K562 (cell line): Measurements from ENCODE around the gene SSH3. TPM values are rescaled to one million over a fixed set of nuclear protein-coding genes. Genes with fewer than 3 reads are reported as not detected.
A peak's percentile ranks its signal among the peaks of the same experiment; 100 is the strongest.

Experiments
- CREB1 ChIP-seq, 2 experiments: sonication (generic) in 1 of 2; formaldehyde crosslinking in 1 of 2; IDR thresholded peaks; 2 replicates each; pipeline versions ENCODE4 v1.6.1 to v1.8.0; 2012 to 2022; ENCODE audit warnings: inconsistent platforms in 1 of 2, mild to moderate bottlenecking in 1 of 2, missing genetic modification reagents in 1 of 2, moderate library complexity in 1 of 2
- ELF2 ChIP-seq: fragments of 250-450 bp; sonication (Bioruptor Pico); IDR thresholded peaks from 2 replicates; pipeline ENCODE4 v1.5.0; 2021; ENCODE audit warnings: mild to moderate bottlenecking
- HIVEP1 ChIP-seq: fragments of 250-450 bp; sonication (Bioruptor Pico); IDR thresholded peaks from 2 replicates; pipeline ENCODE4 v1.4.0; 2020; ENCODE audit warnings: mild to moderate bottlenecking
- KAT8 ChIP-seq: fragments of 450-650 bp; IDR thresholded peaks from 2 replicates; pipeline ENCODE4 v1.6.1; 2016; ENCODE audit warnings: low read depth, mild to moderate bottlenecking
- LCOR ChIP-seq: sonication (generic); formaldehyde crosslinking; IDR thresholded peaks from 2 replicates; pipeline ENCODE4 v1.8.0; 2022; ENCODE audit warnings: mild to moderate bottlenecking, missing genetic modification reagents
- MTA2 ChIP-seq: fragments of 450-650 bp; IDR thresholded peaks from 2 replicates; pipeline ENCODE4 v1.6.1; 2016; ENCODE audit warnings: low read depth
- NONO ChIP-seq, 2 experiments: fragments of 200-400 bp in 1 of 2; fragments of 450-650 bp in 1 of 2; formaldehyde crosslinking in 1 of 2; IDR thresholded peaks; 2 replicates each; pipeline ENCODE4 v1.6.1; 2017; ENCODE audit warnings: low read depth in 2 of 2, mild to moderate bottlenecking in 2 of 2, moderate library complexity in 2 of 2, low read length in 1 of 2
- NR3C1 ChIP-seq: sonication (generic); formaldehyde crosslinking; IDR thresholded peaks from 2 replicates; pipeline ENCODE4 v1.8.1; 2022; ENCODE audit warnings: missing genetic modification reagents
- SIN3A ChIP-seq, 2 experiments: fragments of 150-350 bp in 1 of 2; IDR thresholded peaks; 2 replicates each; pipeline ENCODE4 v1.6.1; 2011 to 2016; ENCODE audit warnings: borderline replicate concordance in 2 of 2, low read depth in 2 of 2, low read length in 2 of 2, mild to moderate bottlenecking in 2 of 2, moderate library complexity in 2 of 2; ENCODE audit not compliant: control insufficient read depth in 1 of 2
- SLC30A9 ChIP-seq: fragments of 250-450 bp; sonication (Bioruptor Pico); IDR thresholded peaks from 2 replicates; pipeline ENCODE4 v1.8.0; 2022; ENCODE audit warnings: mild to moderate bottlenecking, moderate library complexity
- ZNF79 ChIP-seq: fragments of 250-450 bp; sonication (Bioruptor Pico); IDR thresholded peaks from 2 replicates; pipeline ENCODE4 v1.4.0; 2020; ENCODE audit warnings: low read depth, mild to moderate bottlenecking, moderate library complexity
- polyA plus RNA-seq, 8 experiments: library from polyadenylated mRNA; depleted of rRNA in 4 of 8; stranded (reverse) in 5 of 8; unstranded in 3 of 8; fragments of >200 nt; fragmentation: Nextera tagmentation in 2 of 8; fragmentation: Illumina TruSeq in 1 of 8; extraction: Ambion mirVana in 2 of 8; extraction: Trizol in 1 of 8; gene quantifications; 2 replicates each; pipeline versions ENCODE4 v1.2.1 to v1.2.3, GENCODE V29; 2011 to 2014; ENCODE audit warnings: inconsistent platforms in 1 of 8, missing spikeins in 1 of 8
- total RNA-seq, 7 experiments: library from RNA; depleted of rRNA in 6 of 7; stranded (reverse); fragments of >200 nt in 6 of 7; fragmentation: Illumina TruSeq in 2 of 7; extraction: Trizol in 2 of 7; gene quantifications; 2 replicates each; pipeline versions ENCODE4 v1.2.1 to v1.2.3, GENCODE V29; 2011 to 2021; ENCODE audit warnings: low replicate concordance in 1 of 7
- TF ChIP-seq, protein P1 (sequence below): IDR thresholded peaks from 3 replicates; pipeline ENCODE4 v1.6.1; 2011; ENCODE audit warnings: borderline replicate concordance, mild to moderate bottlenecking, moderate library complexity; ENCODE audit not compliant: insufficient read length; ENCODE audit errors: extremely low read depth
- TF ChIP-seq, protein P2 (sequence below): fragments of 250-450 bp; sonication (Bioruptor Pico); IDR thresholded peaks from 2 replicates; pipeline ENCODE4 v1.5.0; 2022; ENCODE audit warnings: mild to moderate bottlenecking
- TF ChIP-seq, protein P3 (sequence below): sonication (generic); formaldehyde crosslinking; IDR thresholded peaks from 2 replicates; pipeline ENCODE4 v1.8.0; 2023; ENCODE audit warnings: mild to moderate bottlenecking, missing genetic modification reagents
- TF ChIP-seq, protein P4 (sequence below): fragments of 450-650 bp; formaldehyde crosslinking; IDR thresholded peaks from 2 replicates; pipeline ENCODE4 v1.4.0; 2020; ENCODE audit warnings: mild to moderate bottlenecking, moderate library complexity
- TF ChIP-seq, protein P5 (sequence below): fragments of 250-450 bp; sonication (Bioruptor Pico); IDR thresholded peaks from 2 replicates; pipeline ENCODE4 v1.5.0; 2021

SSH3 gene
- total and polyA plus RNA-seq, 9 of the 15 experiments (the other 6 are each of a cell fraction or from before 2014, with no cell fraction given) = 0.07 to 1.0 (median 0.24) TPM; not detected in 3

DNA sequence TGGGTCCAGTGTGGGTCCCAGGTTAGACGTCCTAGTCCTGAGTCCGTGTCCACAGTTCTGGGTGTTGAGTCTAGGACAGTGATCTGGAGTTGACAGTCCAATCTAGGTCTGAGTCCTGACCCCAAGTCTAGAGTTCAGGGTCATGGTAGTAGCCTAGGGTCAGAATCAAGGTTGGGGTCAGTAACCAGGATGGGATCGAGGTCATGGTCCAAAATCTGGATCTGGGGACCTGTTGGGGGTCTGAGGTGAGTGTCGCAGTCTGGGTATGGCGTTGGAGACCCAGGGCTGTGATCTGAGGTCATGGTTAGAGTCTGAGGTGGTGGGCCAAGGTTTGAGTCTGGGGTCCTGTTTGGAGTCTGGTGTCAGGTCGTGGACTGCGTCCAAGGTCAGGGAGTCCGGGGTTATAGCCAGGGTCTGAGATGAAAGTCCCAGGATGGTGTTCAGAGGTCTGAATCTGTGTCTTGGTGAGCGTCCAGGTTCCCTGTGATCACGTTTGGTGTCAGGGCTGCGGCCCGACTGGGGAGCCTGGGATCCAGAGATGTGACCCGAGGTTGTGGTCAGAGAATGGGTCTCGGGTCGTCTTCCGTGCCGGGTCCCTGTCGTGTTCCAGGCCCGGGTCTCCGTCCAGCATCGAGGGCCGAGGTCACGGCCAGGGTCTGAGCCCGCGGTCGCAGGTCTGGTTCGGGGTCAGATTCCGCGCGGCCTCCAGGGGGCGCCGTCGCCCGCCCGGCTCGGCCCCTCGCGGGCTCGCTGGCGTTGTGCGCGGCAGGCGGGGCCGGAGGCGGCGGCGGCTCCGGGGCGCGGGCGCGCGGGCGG is 37.5 kb upstream of the SSH3 start (continued):
- TF ChIP-seq, protein P1, sequence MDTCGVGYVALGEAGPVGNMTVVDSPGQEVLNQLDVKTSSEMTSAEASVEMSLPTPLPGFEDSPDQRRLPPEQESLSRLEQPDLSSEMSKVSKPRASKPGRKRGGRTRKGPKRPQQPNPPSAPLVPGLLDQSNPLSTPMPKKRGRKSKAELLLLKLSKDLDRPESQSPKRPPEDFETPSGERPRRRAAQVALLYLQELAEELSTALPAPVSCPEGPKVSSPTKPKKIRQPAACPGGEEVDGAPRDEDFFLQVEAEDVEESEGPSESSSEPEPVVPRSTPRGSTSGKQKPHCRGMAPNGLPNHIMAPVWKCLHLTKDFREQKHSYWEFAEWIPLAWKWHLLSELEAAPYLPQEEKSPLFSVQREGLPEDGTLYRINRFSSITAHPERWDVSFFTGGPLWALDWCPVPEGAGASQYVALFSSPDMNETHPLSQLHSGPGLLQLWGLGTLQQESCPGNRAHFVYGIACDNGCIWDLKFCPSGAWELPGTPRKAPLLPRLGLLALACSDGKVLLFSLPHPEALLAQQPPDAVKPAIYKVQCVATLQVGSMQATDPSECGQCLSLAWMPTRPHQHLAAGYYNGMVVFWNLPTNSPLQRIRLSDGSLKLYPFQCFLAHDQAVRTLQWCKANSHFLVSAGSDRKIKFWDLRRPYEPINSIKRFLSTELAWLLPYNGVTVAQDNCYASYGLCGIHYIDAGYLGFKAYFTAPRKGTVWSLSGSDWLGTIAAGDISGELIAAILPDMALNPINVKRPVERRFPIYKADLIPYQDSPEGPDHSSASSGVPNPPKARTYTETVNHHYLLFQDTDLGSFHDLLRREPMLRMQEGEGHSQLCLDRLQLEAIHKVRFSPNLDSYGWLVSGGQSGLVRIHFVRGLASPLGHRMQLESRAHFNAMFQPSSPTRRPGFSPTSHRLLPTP = no peak
- TF ChIP-seq NONO (IDR thresholded peaks at IDR 0.05; ENCODE audit: low read depth in 2 of 2, low read length in 1 of 2) (no peak), ZNF79 (CRISPR knock-in tag) (no peak), SLC30A9 (CRISPR knock-in tag) (no peak), NR3C1 (CRISPR knock-in tag) (no peak), SIN3A (IDR thresholded peaks at IDR 0.05; ENCODE audit: borderline replicate concordance in 2 of 2, control insufficient read depth in 1 of 2, low read depth in 2 of 2, low read length in 2 of 2) (peak in 1 of 2 experiments; percentile 12; a peak in 1 of 4 replicates), KAT8 (no peak), LCOR (CRISPR knock-in tag) (no peak), CREB1 (IDR thresholded peaks at IDR 0.05) (no peak), CREB1 (CRISPR knock-in tag; IDR thresholded peaks at IDR 0.05) (peak; percentile 30; the same call in 1 of the 2 replicates), ELF2 (CRISPR knock-in tag) (no peak), HIVEP1 (CRISPR knock-in tag) (no peak), MTA2 (no peak)
- TF ChIP-seq, protein P2, sequence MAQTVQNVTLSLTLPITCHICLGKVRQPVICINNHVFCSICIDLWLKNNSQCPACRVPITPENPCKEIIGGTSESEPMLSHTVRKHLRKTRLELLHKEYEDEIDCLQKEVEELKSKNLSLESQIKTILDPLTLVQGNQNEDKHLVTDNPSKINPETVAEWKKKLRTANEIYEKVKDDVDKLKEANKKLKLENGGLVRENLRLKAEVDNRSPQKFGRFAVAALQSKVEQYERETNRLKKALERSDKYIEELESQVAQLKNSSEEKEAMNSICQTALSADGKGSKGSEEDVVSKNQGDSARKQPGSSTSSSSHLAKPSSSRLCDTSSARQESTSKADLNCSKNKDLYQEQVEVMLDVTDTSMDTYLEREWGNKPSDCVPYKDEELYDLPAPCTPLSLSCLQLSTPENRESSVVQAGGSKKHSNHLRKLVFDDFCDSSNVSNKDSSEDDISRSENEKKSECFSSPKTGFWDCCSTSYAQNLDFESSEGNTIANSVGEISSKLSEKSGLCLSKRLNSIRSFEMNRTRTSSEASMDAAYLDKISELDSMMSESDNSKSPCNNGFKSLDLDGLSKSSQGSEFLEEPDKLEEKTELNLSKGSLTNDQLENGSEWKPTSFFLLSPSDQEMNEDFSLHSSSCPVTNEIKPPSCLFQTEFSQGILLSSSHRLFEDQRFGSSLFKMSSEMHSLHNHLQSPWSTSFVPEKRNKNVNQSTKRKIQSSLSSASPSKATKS = no peak
- TF ChIP-seq, protein P3, sequence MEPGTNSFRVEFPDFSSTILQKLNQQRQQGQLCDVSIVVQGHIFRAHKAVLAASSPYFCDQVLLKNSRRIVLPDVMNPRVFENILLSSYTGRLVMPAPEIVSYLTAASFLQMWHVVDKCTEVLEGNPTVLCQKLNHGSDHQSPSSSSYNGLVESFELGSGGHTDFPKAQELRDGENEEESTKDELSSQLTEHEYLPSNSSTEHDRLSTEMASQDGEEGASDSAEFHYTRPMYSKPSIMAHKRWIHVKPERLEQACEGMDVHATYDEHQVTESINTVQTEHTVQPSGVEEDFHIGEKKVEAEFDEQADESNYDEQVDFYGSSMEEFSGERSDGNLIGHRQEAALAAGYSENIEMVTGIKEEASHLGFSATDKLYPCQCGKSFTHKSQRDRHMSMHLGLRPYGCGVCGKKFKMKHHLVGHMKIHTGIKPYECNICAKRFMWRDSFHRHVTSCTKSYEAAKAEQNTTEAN = no peak
- TF ChIP-seq, protein P4, sequence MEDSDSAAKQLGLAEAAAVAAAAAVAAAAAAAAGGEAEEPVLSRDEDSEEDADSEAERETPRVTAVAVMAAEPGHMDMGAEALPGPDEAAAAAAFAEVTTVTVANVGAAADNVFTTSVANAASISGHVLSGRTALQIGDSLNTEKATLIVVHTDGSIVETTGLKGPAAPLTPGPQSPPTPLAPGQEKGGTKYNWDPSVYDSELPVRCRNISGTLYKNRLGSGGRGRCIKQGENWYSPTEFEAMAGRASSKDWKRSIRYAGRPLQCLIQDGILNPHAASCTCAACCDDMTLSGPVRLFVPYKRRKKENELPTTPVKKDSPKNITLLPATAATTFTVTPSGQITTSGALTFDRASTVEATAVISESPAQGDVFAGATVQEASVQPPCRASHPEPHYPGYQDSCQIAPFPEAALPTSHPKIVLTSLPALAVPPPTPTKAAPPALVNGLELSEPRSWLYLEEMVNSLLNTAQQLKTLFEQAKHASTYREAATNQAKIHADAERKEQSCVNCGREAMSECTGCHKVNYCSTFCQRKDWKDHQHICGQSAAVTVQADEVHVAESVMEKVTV (CRISPR knock-in tag) = peak; percentile 52; the same call in 1 of the 2 replicates
- TF ChIP-seq, protein P5, sequence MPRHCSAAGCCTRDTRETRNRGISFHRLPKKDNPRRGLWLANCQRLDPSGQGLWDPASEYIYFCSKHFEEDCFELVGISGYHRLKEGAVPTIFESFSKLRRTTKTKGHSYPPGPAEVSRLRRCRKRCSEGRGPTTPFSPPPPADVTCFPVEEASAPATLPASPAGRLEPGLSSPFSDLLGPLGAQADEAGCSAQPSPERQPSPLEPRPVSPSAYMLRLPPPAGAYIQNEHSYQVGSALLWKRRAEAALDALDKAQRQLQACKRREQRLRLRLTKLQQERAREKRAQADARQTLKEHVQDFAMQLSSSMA = no peak
